A549 (cell line): ENCODE measurements around the gene TREH.
"Not testable (repeated sequence)": the region's sequence is repeated elsewhere in the genome, so short reads cannot be mapped to it uniquely, and the experiment has no call there.

Source experiments
- CEBPB ChIP-seq, 2 experiments: fragments of >200 bp in 1 of 2; sonication (Bioruptor Twin) in 1 of 2; formaldehyde crosslinking in 1 of 2; IDR thresholded peaks; 2 replicates each; pipeline ENCODE4 v1.6.1; 2012 to 2016
- CHD2 ChIP-seq: fragments of 150-350 bp; IDR thresholded peaks from 2 replicates; pipeline ENCODE4 v1.6.1; 2014; ENCODE audit warnings: low read length; ENCODE audit not compliant: partially characterized antibody
- EP300 ChIP-seq, 2 experiments: fragments of >200 bp; sonication (Bioruptor Twin); formaldehyde crosslinking; IDR thresholded peaks; 2 replicates in 1 of 2; 3 replicates in 1 of 2; pipeline ENCODE4 v1.6.1; 2016 to 2017
- HOXA7 ChIP-seq: fragments of 250-450 bp; sonication (Bioruptor Pico); IDR thresholded peaks from 2 replicates; pipeline ENCODE4 v1.5.0; 2020; ENCODE audit warnings: mild to moderate bottlenecking, moderate library complexity
- JUN ChIP-seq, 2 experiments: fragments of >200 bp; sonication (Bioruptor Twin); formaldehyde crosslinking; IDR thresholded peaks; 2 replicates in 1 of 2; 3 replicates in 1 of 2; pipeline ENCODE4 v1.6.1; 2016 to 2017
- KDM1A ChIP-seq: fragments of 200-600 bp; sonication (generic); IDR thresholded peaks from 2 replicates; pipeline ENCODE4 v1.6.1; 2016; ENCODE audit warnings: low read depth, mild to moderate bottlenecking
- MAFK ChIP-seq: fragments of 450-650 bp; IDR thresholded peaks from 2 replicates; pipeline ENCODE4 v1.6.1; 2014; ENCODE audit not compliant: partially characterized antibody
- NFE2L2 ChIP-seq: fragments of 150-350 bp; conservative IDR thresholded peaks from 2 replicates; pipeline ENCODE4 v1.6.1; 2014; ENCODE audit warnings: low read length
- POLR2A ChIP-seq: IDR thresholded peaks from 2 replicates; pipeline ENCODE4 v1.6.1; 2012; ENCODE audit warnings: mild to moderate bottlenecking, low read length
- POLR2AphosphoS2 ChIP-seq: conservative IDR thresholded peaks from 2 replicates; pipeline ENCODE4 v1.6.1; 2012; ENCODE audit warnings: low read length, improper control_type of control experiment, inconsistent platforms
- SMC3 ChIP-seq: fragments of >200 bp; sonication (Bioruptor Twin); formaldehyde crosslinking; IDR thresholded peaks from 3 replicates; pipeline ENCODE4 v1.6.1; 2018; ENCODE audit warnings: inconsistent platforms
- TP53 ChIP-seq: fragments of 250-450 bp; sonication (Bioruptor Pico); IDR thresholded peaks from 2 replicates; pipeline ENCODE4 v1.5.0; 2021; ENCODE audit warnings: mild to moderate bottlenecking, moderate library complexity
- USF2 ChIP-seq: fragments of 450-650 bp; IDR thresholded peaks from 2 replicates; pipeline ENCODE4 v1.6.1; 2014; ENCODE audit warnings: antibody characterized with exemption
- TF ChIP-seq, protein P1 (sequence below): fragments of >200 bp; sonication (Bioruptor Twin); formaldehyde crosslinking; IDR thresholded peaks from 3 replicates; pipeline ENCODE4 v1.5.1; 2016

- TF ChIP-seq SMC3; NFE2L2; POLR2AphosphoS2; MAFK; POLR2A; EP300 (IDR thresholded peaks at IDR 0.05); HOXA7 (CRISPR knock-in tag); TP53 (CRISPR knock-in tag); KDM1A; USF2; JUN (IDR thresholded peaks at IDR 0.05); CHD2; CEBPB (IDR thresholded peaks at IDR 0.05): not testable (repeated sequence)
- TF ChIP-seq, protein P1, sequence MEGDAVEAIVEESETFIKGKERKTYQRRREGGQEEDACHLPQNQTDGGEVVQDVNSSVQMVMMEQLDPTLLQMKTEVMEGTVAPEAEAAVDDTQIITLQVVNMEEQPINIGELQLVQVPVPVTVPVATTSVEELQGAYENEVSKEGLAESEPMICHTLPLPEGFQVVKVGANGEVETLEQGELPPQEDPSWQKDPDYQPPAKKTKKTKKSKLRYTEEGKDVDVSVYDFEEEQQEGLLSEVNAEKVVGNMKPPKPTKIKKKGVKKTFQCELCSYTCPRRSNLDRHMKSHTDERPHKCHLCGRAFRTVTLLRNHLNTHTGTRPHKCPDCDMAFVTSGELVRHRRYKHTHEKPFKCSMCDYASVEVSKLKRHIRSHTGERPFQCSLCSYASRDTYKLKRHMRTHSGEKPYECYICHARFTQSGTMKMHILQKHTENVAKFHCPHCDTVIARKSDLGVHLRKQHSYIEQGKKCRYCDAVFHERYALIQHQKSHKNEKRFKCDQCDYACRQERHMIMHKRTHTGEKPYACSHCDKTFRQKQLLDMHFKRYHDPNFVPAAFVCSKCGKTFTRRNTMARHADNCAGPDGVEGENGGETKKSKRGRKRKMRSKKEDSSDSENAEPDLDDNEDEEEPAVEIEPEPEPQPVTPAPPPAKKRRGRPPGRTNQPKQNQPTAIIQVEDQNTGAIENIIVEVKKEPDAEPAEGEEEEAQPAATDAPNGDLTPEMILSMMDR: not testable (repeated sequence)
Observed at GRCh38 chr11:118720078-118720477, 40.6 kb upstream of the TREH start.
